ENCODE measurements around the gene ZBTB40. TPM values are rescaled to one million over a fixed set of nuclear protein-coding genes. Genes with fewer than 3 reads are reported as not detected.

ZBTB40 gene
- total RNA-seq, 1 experiment from 2014 or later, result 21.4 TPM

- Histone ChIP-seq H3K27me3 (ENCODE audit: insufficient read depth, low read depth) (no peaks in the 10 kb centered on the region), H3K27ac (no peak overlapping the region), H3F3A (ENCODE audit: insufficient read depth, low read depth) (no peaks in the 10 kb centered on the region), H3K9me3 (ENCODE audit: insufficient read depth, low read depth) (no peaks in the 10 kb centered on the region), H3K36me3 (ENCODE audit: low read depth) (no peaks in the 10 kb centered on the region), H3K4me1 (replicated peaks; ENCODE audit: insufficient read depth) (no peaks in the 10 kb centered on the region), H3K79me2 (ENCODE audit: low read depth) (no peaks in the 10 kb centered on the region), H4K20me1 (ENCODE audit: insufficient read depth) (no peaks in the 10 kb centered on the region), H2AFZ (no peak overlapping the region), H3K4me2 (no peak overlapping the region), H3K4me3 (no peak overlapping the region), H3K9me2 (ENCODE audit: insufficient read depth) (no peaks in the 10 kb centered on the region)
- TF ChIP-seq EZH2 (IDR thresholded peaks at IDR 0.05; ENCODE audit: low read depth) (no peak), CTCF (conservative IDR thresholded peaks at IDR 0.05) (no peak)
- BruUV-seq (replicated peaks), result no TSS peak
- POLR2A ChIA-PET (ENCODE audit: unreplicated experiment), result no interaction called here
- CTCF ChIA-PET, result no interaction called here
- intact Hi-C loops (cut with micrococcal nuclease; ENCODE audit: unreplicated experiment), result no loop called here
- DNase-seq, result no peak
Observed at GRCh38 chr1:22524481-22524880, 72.8 kb downstream of the ZBTB40 start.

DNA sequence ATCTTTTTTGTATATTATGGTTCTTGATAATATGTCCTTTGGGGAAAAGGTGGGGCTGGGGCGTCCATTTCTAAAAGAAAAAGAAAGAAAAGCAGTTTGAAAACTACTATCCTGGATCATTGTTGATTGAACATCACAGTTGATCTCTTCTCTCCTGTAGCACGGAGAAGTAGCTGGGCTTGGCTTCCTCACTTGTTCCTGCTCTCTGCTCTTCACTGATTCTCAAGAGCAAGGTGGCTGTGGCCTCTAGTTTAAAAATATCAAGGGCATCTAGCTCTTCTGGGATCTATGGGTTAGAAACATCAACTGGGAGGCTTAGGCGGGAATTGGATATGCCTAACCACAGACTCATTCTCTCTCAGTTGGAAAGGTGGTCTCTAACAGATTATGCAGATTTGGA, 73.6 kb downstream of the ZBTB40 start:
- H3F3A ChIP-seq (ENCODE audit: insufficient read depth, low read depth), result no peaks in the 10 kb centered on the region
- H2AFZ ChIP-seq, result no peak overlapping the region
- H3K27me3 ChIP-seq (ENCODE audit: insufficient read depth, low read depth), result no peaks in the 10 kb centered on the region
- H3K9me3 ChIP-seq (ENCODE audit: insufficient read depth, low read depth), result no peaks in the 10 kb centered on the region
- DNase-seq, result no peak
- no peaks in the 10 kb centered on the region for H3K4me1 ChIP-seq (replicated peaks; ENCODE audit: insufficient read depth)
- intact Hi-C loops (cut with micrococcal nuclease; ENCODE audit: unreplicated experiment), result no loop called here
- BruUV-seq (replicated peaks), result no TSS peak
- POLR2A ChIA-PET (ENCODE audit: unreplicated experiment), result no interaction called here
- H4K20me1 ChIP-seq (ENCODE audit: insufficient read depth), result no peaks in the 10 kb centered on the region
- no peak for TF ChIP-seq CTCF (conservative IDR thresholded peaks at IDR 0.05)
- no peak for TF ChIP-seq EZH2 (IDR thresholded peaks at IDR 0.05; ENCODE audit: low read depth)
- no peak overlapping the region for H3K4me3 ChIP-seq
- CTCF ChIA-PET, result no interaction called here
- no peaks in the 10 kb centered on the region for H3K9me2 ChIP-seq (ENCODE audit: insufficient read depth)
- no peaks in the 10 kb centered on the region for H3K79me2 ChIP-seq (ENCODE audit: low read depth)
- no peak overlapping the region for H3K4me2 ChIP-seq
- no peak overlapping the region for H3K27ac ChIP-seq
- no peaks in the 10 kb centered on the region for H3K36me3 ChIP-seq (ENCODE audit: low read depth)

DNA sequence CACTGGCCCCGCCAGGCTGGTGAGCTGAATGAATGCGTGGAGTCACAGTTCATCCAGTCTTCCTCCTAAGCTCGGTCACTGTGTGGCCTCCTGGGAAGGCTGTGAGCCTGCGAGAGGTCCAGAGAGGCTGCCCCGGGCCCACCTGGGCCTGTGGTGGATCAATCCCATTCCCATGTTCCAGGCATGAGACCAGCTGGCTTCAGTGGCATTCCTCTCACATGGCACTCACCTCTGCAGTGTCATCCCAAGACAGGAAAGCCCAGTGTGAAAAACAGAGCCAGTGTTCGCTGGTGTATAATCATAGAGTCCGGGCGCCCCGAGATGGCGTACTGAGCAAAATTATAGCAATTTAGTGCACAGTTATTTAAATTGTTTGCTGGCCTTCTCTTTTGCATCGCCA, 74.0 kb downstream of the ZBTB40 start:
- Histone ChIP-seq H3K27ac (no peak overlapping the region), H3K4me1 (replicated peaks; ENCODE audit: insufficient read depth) (no peaks in the 10 kb centered on the region), H2AFZ (no peak overlapping the region), H4K20me1 (ENCODE audit: insufficient read depth) (no peaks in the 10 kb centered on the region), H3K9me2 (ENCODE audit: insufficient read depth) (no peaks in the 10 kb centered on the region), H3K79me2 (ENCODE audit: low read depth) (no peaks in the 10 kb centered on the region), H3K27me3 (ENCODE audit: insufficient read depth, low read depth) (no peaks in the 10 kb centered on the region), H3K9me3 (ENCODE audit: insufficient read depth, low read depth) (no peaks in the 10 kb centered on the region), H3K4me3 (no peak overlapping the region), H3F3A (ENCODE audit: insufficient read depth, low read depth) (no peaks in the 10 kb centered on the region), H3K4me2 (no peak overlapping the region), H3K36me3 (ENCODE audit: low read depth) (no peaks in the 10 kb centered on the region)
- DNase-seq, result no peak
- no TSS peak for BruUV-seq (replicated peaks)
- POLR2A ChIA-PET (ENCODE audit: unreplicated experiment), result interaction anchor here (0.6 kb wide), 1 partner anchor 432 kb away, joined by 3 read pairs; no protein-coding TSS in a partner anchor
- intact Hi-C loops (cut with micrococcal nuclease; ENCODE audit: unreplicated experiment), result no loop called here
- TF ChIP-seq EZH2 (IDR thresholded peaks at IDR 0.05; ENCODE audit: low read depth), result no peak
- no peak for TF ChIP-seq CTCF (conservative IDR thresholded peaks at IDR 0.05)
- CTCF ChIA-PET, result no interaction called here
